GM18511 (cell line): ENCODE results near the gene KDM6B.
A peak's percentile ranks its signal among the peaks of the same experiment; 100 is the strongest.
"Not testable (repeated sequence)": the region's sequence is repeated elsewhere in the genome, so short reads cannot be mapped to it uniquely, and the experiment has no call there.

Source experiments
- ATAC-seq: cut with Tn5 transposase; IDR thresholded peaks from one replicate; pipeline ENCODE4 v1.9.1; 2021; ENCODE audit warnings: mild to moderate bottlenecking, moderate library complexity; ENCODE audit not compliant: unreplicated experiment

Gene KDM6B, protein sequence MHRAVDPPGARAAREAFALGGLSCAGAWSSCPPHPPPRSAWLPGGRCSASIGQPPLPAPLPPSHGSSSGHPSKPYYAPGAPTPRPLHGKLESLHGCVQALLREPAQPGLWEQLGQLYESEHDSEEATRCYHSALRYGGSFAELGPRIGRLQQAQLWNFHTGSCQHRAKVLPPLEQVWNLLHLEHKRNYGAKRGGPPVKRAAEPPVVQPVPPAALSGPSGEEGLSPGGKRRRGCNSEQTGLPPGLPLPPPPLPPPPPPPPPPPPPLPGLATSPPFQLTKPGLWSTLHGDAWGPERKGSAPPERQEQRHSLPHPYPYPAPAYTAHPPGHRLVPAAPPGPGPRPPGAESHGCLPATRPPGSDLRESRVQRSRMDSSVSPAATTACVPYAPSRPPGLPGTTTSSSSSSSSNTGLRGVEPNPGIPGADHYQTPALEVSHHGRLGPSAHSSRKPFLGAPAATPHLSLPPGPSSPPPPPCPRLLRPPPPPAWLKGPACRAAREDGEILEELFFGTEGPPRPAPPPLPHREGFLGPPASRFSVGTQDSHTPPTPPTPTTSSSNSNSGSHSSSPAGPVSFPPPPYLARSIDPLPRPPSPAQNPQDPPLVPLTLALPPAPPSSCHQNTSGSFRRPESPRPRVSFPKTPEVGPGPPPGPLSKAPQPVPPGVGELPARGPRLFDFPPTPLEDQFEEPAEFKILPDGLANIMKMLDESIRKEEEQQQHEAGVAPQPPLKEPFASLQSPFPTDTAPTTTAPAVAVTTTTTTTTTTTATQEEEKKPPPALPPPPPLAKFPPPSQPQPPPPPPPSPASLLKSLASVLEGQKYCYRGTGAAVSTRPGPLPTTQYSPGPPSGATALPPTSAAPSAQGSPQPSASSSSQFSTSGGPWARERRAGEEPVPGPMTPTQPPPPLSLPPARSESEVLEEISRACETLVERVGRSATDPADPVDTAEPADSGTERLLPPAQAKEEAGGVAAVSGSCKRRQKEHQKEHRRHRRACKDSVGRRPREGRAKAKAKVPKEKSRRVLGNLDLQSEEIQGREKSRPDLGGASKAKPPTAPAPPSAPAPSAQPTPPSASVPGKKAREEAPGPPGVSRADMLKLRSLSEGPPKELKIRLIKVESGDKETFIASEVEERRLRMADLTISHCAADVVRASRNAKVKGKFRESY (N-terminal part only)

DNA sequence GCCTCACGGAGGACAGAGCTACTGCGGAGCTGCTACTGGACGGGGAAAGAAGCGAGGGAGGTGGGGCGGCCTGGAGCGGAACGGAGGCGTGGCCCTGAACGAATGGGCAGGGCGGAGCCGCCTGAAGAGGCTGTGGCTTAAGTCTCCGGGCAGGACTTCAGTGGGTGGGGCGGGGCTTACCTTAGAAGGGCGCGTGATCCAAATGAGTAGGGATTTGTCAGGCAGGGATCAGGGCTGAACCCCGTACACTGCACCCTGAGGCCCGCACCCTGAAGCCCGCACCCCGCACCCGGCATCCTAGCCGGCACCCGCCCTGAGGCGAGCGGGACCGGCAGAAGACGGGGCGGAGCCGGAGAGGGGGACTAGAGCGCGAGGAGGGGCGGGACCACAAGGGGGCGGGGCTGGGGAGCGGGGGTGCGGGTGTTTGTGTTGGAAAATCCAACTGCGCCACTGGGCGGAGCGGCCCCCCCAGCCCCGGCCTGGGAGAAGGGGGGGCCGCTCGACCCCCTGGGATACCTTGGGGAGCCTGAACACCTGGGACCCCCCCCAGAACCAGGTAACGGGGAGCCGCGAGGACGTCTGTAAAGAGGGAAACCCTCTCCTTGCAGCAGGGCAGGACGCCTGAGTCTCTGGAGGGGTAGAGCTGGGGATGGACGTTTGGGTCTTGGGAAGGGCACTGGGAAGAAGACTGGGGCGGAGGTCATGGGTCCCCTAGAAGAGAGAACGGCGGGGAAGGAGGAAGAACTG, at the start of gene KDM6B:
KDM6B (plus strand) TSS at position 423 of the 747 bp plus-strand sequence. CDS start 11,338 bp downstream, outside the sequence.
- peak; percentile 45 for ATAC-seq

DNA sequence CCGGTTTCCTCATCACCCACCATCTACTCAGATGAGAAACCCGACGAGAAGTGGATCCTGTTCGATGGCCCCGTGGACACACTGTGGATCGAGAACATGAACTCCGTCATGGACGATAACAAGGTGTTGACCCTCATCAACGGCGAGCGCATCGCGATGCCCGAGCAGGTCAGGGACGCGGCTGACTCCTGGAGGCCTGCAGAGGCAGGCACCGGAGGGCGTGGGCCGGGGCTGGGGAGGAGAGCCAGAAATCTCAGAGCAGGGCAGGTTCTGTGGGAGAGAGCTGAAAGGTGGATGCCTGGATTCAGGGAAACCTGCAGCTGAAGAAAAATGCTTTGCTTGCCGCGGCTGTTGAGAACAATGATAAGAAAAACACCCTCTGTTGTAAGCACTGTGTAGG, 47.2 kb upstream of the KDM6B start:
- no peak for ATAC-seq

DNA sequence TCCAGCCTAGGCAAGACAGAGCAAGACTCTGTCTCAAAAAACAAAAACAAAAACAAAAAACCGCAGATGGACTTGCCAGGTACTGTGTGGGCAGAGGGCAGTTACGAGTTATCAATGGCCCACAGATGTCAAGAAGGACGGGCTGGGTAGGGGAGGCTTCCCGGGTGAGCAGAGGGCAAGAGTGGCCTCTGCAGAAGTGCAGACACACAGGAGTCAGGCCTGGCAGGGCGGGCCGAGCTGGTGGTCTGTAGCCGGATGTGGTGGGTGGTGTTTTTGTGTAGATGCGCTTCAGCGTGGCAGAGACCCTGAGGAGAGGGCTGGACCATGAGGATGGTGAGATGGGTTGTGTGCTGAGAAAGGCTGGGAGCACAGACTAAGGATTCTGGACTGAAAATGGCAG, 44.9 kb upstream of the KDM6B start:
- no peak for ATAC-seq

DNA sequence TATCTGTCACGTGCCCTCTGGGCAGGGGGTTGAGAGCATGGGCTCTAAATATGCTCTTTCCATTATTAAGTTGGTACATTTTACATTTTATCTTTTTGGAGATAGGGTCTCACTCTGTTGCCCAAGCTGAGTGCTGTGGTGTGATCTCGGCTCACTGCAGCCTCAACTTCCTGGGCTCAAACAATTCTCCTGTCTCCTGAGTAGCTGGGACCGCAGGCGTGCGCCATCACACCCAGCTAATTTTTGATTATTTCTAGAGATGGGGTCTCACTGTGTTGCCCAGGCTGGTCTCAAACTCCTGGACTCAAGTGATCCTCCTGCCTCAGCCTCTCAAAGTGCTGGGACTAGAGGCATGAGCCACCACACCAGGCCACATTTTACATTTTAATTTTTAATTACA, 43.9 kb upstream of the KDM6B start:
- no peak for ATAC-seq

DNA sequence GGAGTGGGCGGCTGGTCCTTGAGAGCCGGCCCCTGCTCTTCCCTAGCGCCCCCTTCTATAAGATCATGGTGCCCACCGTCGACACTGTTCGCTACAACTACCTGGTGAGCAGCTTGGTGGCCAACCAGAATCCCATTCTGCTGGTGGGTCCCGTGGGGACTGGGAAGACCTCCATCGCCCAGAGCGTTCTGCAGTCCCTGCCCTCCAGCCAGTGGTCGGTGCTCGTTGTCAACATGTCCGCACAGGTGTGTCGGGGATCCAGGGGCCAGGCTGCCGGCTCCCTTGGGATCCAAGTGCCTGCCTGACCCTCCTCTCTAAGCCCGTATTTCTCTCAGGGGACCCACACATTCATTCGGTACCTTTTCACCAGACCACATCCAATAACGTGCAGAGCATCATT, 41.4 kb upstream of the KDM6B start:
- ATAC-seq = no peak

DNA sequence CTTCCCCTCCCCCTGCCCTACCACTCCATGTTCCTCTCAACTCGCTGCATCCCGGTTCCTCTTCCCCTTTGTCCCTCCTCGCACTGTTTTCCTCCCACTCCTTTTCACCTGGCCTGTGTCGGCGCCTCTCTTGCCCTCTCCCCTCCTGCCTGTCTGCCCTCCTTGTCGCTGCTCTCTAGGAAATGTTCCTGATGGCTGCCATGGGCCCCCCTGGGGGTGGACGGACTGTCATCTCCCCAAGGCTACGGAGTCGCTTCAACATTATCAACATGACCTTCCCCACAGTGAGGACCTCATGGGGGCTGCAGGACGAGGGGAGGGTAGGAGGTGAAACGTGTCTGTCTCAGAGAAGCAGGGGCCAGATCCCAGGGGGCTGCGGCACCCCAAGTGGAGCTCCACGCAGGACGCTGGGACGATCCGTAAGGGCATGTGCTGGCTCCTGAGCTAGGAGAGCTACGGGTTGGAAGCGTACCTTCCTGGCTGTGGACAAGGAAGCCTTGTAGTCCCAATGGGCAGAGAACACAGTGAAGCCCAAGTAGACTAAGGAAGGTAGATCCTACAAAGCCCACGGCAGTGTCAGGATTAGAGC, 39.8 kb upstream of the KDM6B start:
- ATAC-seq = no peak

DNA sequence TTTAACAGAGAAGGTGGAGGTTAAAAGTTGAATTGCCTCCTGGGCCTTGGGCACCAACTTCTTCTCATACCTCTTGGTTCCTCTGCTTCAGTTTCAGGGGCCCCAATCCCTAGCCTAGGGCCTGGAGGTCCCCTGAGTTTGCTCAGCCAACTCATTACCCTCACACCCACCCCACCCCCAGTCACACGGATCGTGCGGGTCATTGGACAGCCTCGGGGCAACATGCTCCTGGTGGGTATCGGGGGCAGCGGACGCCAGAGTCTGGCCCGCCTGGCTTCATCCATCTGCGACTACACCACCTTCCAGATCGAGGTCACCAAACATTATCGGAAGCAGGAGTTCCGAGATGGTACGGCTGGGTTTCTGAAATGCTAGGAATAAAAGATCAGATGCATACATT, 36.0 kb upstream of the KDM6B start:
- ATAC-seq = no peak

DNA sequence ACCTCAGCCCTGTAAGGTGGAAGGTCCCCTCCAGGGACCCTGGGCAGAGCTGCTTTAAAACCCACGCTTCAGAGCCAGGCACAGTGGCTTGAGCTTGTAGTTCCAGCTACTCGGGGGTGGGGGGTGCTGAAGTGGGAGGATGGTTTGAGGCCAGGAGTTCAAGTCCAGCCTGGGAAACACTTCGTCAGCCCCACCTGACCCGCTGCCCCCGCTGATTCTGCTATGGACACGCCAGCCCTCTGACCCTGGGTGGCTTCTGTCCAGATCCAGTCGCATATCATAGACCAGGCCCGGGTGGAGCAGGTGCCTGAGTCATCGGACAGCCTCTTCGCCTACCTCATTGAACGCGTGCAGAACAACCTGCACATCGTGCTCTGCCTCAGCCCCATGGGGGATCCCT, 35.2 kb upstream of the KDM6B start:
- ATAC-seq = no peak

DNA sequence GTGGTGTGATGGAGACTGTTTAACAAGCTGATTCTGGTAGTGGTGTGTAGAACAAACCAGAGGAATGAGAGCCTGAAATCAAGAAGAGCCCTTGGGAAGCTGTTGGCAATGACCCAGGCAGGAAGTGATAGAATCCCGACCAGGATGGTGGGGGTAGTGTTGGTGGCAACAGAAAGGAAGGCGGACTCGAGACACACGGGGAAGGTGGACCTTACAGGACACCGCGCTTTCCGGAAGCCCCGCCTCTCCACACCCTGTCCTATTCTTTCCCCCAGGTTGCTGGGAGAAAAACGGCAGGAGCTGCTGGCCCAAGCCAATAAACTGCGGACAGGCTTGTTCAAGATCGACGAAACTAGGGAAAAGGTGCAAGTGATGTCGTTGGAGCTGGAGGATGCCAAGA, 30.0 kb upstream of the KDM6B start:
- ATAC-seq = no peak

DNA sequence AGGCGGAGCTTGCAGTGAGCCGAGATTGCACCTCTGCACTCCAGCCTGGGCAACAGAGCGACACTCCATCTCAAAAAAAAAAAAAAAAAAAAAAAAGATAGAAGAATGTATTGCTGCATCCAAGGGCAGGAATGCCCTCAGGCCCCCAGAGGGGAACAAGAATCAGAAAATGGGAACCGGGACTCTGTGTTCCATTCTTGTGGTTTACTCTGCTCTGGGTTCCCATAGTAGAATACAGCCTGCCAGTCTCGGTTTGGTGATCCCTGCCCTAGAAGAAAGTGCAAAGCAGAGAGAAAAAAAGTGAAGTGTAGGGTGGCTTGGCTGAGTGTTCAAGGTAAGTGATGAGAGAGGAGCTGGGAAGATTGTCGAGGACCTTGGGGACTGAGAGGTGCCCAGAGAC, 27.4 kb upstream of the KDM6B start:
- ATAC-seq = no peak

DNA sequence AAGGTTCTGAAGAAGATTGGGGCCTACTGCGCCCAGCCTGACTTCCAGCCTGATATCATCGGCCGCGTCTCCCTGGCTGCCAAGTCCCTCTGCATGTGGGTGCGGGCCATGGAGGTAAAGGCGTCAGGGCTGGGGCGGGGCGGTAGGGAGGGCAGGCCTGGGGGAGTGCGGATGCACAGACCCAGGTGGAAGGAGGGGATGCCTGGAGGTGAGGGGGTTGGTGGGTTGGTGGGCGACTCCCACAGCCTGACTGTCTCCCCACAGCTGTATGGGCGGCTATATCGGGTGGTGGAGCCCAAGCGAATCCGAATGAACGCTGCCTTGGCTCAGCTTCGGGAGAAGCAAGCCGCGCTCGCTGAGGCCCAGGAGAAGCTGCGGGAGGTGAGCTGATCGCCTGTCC, 26.8 kb upstream of the KDM6B start:
- ATAC-seq = no peak

DNA sequence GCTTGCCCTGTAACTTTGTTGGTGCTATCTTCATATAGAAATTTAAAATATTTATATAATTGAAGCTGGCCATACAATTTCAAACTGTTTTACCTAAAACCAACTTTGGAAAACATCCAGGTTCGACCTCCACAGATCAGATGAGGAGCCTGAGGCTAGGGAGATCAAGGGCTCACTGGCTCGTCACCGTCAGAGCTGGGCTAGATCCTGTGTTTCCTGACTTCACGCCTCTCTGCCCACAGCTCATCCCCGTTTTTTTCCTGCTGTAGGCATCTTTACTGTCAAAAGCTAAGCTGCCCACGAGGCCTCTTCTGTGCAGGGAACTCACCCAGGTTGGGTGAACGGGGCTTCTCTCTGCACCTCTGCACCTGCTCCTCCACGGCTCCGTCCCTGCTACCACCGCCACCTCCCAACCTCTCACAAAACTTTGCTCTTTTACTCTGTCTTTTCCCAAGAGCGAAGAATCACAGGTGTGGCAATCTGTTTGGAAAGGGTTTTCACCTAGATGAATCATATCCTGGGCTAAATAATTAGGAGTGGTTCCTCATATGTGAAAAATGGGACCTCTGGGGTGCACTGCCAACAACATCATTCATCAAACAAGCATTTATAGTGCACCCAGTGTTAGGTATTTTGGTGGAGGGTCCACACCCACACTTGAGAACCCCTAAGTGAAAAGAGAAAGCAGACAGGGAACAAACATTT, 24.8 kb upstream of the KDM6B start:
- no peak for ATAC-seq

DNA sequence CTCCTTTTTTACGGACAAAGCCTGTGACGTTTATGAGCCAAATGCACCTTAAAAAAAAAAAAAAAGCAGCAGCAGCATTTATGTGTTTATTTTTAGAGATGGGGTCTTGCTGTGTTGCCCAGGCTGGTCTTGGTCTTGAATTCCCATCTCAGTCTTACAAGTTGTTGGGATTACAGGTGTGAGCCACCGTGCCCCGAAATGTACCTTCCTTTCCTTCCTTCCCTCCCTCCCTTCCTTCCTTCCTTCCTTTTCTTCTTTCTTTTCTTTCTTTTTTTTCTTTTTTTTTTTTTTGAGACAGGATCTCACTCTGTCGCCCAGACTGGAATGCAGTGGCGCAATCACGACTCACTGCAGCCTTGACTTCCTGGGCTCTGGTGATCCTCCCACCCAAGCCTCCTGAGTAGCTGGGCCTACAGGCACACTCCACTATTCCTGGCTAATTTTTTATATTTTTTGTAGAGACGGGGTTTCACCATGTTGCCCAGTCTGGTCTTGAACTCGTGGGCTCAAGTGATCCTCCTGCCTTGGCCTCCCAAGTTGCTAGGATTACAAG, 24.1 kb upstream of the KDM6B start:
- not testable (repeated sequence) for ATAC-seq

DNA sequence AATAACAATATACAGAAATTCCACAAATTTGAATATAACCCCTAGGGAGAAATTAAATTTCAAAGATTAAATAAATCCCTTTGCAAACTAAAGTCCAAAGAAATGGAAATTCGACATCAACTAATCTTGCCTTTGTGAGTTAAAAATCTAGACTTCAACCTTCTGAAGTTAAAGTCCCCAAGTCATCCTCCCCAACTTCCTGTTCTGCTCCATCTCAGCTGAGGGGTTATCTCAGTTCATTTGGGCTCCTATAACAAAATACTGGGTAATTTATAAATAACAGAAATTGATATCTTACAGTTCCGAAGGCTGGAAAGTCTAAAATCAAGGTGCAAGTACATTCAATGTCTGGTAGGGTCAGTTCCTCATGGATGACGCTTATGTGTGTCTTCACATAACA, 22.8 kb upstream of the KDM6B start:
- ATAC-seq = no peak

DNA sequence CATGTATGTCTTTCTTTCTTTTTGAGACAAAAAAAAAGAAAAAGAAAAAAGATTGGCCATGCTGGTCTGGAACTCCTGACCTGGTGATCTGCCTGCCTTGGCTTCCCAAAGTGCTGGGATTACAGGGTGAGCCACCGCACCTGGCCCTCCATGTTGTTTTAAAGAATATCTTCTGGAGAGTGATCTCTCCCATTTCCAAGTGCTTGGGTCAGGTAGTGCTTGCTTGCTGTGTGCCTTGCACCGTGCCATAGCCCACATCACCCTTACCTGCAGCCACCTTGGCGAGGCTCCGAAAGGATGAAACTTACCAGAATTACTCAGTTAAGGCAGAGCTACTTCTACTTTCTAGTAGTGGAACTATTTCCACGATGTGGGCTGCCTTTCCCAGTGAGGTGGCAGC, 19.0 kb upstream of the KDM6B start:
- ATAC-seq = no peak

DNA sequence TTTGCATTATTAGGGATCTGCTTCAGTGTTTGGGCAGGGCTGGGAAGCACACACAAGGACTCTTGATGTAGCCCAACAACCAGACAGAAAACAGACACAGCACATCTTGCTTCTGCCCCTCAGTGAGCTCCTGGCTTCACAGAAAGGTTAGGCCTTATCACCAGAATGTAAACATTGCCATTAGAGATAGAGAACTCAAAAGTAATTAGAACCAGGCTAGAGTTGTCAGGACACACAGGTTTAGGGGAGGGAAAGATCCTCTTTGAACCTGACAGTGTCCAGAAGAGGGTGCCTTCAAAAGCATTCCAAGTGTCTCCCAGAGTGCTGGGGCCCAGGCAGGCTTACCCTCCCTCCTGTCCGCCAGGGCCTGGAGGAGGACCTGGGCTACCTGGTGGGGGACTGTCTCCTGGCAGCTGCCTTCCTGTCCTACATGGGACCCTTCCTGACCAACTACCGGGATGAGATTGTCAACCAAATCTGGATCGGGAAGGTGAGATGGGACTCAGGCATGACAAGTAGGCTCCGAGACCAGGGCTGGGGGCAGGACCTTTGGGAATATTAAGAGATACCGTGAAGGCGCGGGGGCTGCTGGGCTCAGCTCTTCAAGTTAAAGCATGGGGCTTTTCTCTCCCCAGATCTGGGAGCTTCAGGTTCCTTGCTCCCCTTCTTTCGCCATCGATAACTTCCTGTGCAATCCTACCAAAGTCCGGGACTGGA, 16.9 kb upstream of the KDM6B start:
- ATAC-seq = no peak

DNA sequence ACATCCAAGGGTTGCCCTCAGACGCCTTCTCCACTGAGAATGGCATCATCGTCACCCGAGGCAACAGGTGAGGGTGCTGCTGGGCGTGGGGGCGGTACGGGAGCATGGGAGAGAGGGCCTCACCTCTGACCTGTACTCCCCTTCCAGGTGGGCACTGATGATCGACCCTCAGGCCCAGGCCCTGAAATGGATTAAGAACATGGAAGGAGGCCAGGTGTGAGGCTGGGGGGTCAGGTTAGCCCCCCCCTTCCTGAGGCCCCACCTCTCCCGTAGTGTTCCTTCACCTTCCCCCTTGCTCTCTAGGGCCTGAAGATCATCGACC, 16.4 kb upstream of the KDM6B start:
- no peak for ATAC-seq

DNA sequence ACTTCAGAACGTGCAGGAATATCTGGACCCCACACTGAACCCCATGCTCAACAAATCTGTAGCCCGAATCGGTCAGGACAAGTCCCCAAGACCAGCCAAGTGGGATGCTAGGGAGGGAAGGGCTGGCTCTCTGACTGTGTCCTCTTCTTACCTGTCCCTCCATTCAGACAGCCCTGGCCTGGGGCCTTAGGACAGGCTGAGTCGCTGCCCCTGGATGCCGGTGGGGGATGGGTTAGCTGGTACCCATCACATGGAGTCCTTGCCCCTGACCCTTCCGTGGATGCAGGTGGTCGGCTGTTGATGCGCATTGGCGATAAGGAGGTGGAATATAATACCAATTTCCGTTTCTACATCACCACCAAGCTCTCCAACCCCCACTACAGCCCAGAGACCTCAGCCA, 16.0 kb upstream of the KDM6B start:
- ATAC-seq = no peak
